T-helper 2 cell treated with Interferon-gamma antibody and Interleukin-4, amounts not matched to agents 5 μg/mL and 100 μg/mL, for 36 hours (primary cell): ENCODE measurements around the gene SLC10A2.

Source experiments
- DNase-seq: peaks from one replicate; pipeline ENCODE4 v3.0.0; 2021; ENCODE audit warnings: low spot score
- H3K27ac Mint-ChIP-seq: one replicate; pipeline ENCODE4 v1.8.0; 2021; ENCODE audit warnings: mild to moderate bottlenecking, mixed read lengths
- H3K27me3 Mint-ChIP-seq: one replicate; pipeline ENCODE4 v1.8.0; 2021; ENCODE audit warnings: low read depth, mixed read lengths
- H3K36me3 Mint-ChIP-seq: one replicate; pipeline ENCODE4 v1.8.0; 2021; ENCODE audit warnings: low read depth, mixed read lengths
- H3K4me1 Mint-ChIP-seq: one replicate; pipeline ENCODE4 v1.8.0; 2021; ENCODE audit warnings: low read depth, mixed read lengths
- H3K4me3 Mint-ChIP-seq: one replicate; pipeline ENCODE4 v1.8.0; 2022; ENCODE audit warnings: mild to moderate bottlenecking, moderate library complexity, mixed read lengths
- H3K9me3 Mint-ChIP-seq: one replicate; pipeline ENCODE4 v1.8.0; 2021; ENCODE audit warnings: mixed read lengths

Gene SLC10A2

DNA sequence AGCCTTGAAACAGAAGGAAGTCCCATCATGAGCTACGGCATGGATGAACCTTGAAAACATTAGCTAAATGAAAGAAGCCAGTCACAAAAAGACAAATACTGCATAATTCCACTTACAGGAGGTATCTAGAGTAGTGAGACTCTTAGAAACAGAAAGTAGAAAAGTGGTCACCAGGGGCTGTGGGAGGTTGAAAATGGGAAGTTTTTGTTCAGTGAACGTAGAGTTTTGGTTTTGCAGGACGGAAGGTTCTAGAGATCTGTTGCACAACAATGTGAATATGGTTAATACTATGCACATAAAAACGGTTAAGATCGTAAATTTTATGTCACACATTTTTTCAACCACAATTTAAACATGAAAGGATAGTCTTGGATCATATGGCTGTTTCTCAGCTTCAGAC is 11.9 kb upstream of the SLC10A2 start:
- no peak for DNase-seq
- no peaks in the 10 kb centered on the region for H3K4me1 Mint-ChIP-seq
- no peaks in the 10 kb centered on the region for H3K36me3 Mint-ChIP-seq
- H3K27me3 Mint-ChIP-seq, result no peaks in the 10 kb centered on the region
- H3K9me3 Mint-ChIP-seq, result no peaks in the 10 kb centered on the region
- no peak overlapping the region for H3K4me3 Mint-ChIP-seq
- H3K27ac Mint-ChIP-seq, result no peak overlapping the region

DNA sequence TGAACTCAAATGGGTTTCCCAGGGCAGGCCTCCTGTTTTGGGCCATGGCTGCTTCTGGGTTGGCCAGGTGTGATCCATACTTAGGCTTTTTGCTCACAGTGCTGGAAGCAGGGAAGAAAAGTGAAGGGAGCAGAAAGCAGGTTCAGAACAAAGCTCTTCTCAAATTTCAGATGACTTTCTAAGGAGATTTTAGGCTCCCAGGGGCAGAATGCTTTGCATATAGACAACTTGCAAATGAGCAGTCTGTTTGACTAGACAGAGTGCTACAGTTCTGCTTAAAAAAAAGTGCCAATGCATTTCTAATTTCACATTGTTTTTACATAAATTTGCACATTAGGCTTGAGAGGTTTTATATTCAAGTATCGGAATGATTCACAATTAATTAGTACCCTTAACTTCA is 2.6 kb upstream of the SLC10A2 start:
- H3K9me3 Mint-ChIP-seq, result no peaks in the 10 kb centered on the region
- no peaks in the 10 kb centered on the region for H3K36me3 Mint-ChIP-seq
- no peak overlapping the region for H3K4me3 Mint-ChIP-seq
- H3K4me1 Mint-ChIP-seq, result no peaks in the 10 kb centered on the region
- no peak for DNase-seq
- H3K27ac Mint-ChIP-seq, result no peak overlapping the region
- no peaks in the 10 kb centered on the region for H3K27me3 Mint-ChIP-seq

DNA sequence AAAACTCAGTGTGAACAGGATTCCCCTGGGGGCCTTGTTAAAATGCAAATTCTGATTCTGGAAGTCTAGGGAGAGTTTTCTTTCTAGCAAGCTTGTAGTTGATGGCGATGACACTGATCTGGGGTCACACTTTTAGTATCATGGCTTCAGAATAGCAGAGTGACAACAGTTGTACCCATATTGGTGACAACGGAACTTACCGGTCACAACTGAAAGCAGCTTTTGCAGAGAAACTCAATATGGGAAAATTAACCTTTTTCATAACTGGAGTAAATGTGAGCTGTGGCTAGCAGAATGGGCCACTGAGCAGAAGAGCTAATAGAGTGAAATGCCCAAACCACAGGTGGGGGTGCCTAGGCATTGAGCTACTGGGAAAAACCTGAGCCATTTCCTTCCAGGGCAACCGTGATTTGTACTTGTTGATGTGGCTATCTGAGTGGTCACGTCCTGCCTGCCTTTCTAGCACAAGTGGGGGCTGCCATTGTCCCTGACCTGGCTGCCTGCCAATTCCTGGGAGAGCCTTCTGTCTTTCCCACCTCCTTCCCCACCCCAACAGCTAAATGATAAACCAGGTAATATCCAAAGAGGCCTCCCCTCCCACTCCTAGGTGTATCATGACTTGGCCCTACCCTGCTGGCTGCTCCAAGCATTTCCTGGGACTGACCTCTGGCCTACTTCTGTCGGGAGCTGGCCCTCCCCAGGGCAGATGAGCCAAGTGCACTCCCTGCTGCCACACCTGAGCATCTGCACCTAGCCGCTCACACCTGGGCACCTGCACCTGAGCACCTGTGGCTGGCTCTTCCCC is 1.7 kb upstream of the SLC10A2 start:
- H3K4me3 Mint-ChIP-seq, result no peak overlapping the region
- no peaks in the 10 kb centered on the region for H3K27me3 Mint-ChIP-seq
- no peaks in the 10 kb centered on the region for H3K36me3 Mint-ChIP-seq
- H3K9me3 Mint-ChIP-seq, result no peaks in the 10 kb centered on the region
- DNase-seq, result no peak
- no peak overlapping the region for H3K27ac Mint-ChIP-seq
- no peaks in the 10 kb centered on the region for H3K4me1 Mint-ChIP-seq

- H3K4me3 Mint-ChIP-seq, result no peak overlapping the region
- H3K4me1 Mint-ChIP-seq, result no peaks in the 10 kb centered on the region
- H3K36me3 Mint-ChIP-seq, result no peaks in the 10 kb centered on the region
- no peak overlapping the region for H3K27ac Mint-ChIP-seq
- H3K27me3 Mint-ChIP-seq, result no peaks in the 10 kb centered on the region
- H3K9me3 Mint-ChIP-seq, result no peaks in the 10 kb centered on the region
- DNase-seq, result no peak
These were observed 646 bp upstream of the SLC10A2 start for GRCh38 chr13:103066781-103067345.

GRCh38 chr13:103063376-103063775 is 2.8 kb downstream of the SLC10A2 start:
- H3K27ac Mint-ChIP-seq, result no peak overlapping the region
- H3K4me3 Mint-ChIP-seq, result no peak overlapping the region
- H3K27me3 Mint-ChIP-seq, result no peaks in the 10 kb centered on the region
- no peak for DNase-seq
- no peaks in the 10 kb centered on the region for H3K36me3 Mint-ChIP-seq
- H3K9me3 Mint-ChIP-seq, result no peaks in the 10 kb centered on the region
- no peaks in the 10 kb centered on the region for H3K4me1 Mint-ChIP-seq

DNA sequence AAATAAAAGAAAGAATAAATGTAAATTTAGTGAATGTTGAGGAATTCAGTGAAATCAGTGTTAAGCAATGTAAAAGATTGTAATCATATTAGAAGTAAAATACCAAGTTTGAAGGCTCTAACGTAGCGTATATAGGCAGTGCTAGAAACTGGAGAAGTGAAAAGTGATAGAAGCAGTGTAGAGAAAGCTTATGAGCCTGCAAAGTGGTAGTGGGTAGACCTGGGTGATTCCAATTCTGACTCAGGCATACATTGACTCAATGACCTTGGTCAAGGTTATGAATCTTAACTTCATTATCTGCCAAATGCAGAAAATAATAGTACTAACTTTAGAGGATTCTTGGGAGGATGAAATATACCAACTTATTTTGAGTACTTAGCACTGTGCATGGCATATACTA is 4.1 kb downstream of the SLC10A2 start:
- Mint-ChIP-seq H3K4me1 (no peaks in the 10 kb centered on the region), H3K9me3 (no peaks in the 10 kb centered on the region), H3K4me3 (no peak overlapping the region), H3K27ac (no peak overlapping the region), H3K36me3 (no peaks in the 10 kb centered on the region), H3K27me3 (no peaks in the 10 kb centered on the region)
- DNase-seq, result no peak

DNA sequence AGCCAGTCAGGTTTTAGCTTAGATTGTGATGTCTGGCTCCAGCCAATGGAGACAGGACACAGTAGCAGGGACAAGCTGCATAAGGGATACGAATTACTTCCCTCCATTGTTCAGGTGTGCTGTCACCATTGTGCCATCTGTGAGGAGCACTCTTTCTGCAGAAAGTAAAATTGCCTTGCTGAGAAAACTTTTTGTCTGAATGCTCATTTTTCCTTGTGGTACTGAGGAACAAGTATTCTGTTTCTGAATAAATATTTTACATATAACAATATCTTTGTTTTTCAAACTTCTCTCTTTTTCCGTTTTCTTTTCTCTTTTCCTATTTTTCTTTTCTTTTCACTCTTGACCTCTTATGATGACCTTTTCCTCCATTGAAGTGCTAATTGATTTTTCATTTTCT is 10.2 kb downstream of the SLC10A2 start:
- no peaks in the 10 kb centered on the region for H3K36me3 Mint-ChIP-seq
- no peak overlapping the region for H3K4me3 Mint-ChIP-seq
- no peaks in the 10 kb centered on the region for H3K4me1 Mint-ChIP-seq
- no peaks in the 10 kb centered on the region for H3K27me3 Mint-ChIP-seq
- DNase-seq, result no peak
- H3K27ac Mint-ChIP-seq, result no peak overlapping the region
- H3K9me3 Mint-ChIP-seq, result peaks cover 19% of the 10 kb centered on the region

GRCh38 chr13:103055166-103055565 is 11.1 kb downstream of the SLC10A2 start:
- Mint-ChIP-seq H3K36me3 (no peaks in the 10 kb centered on the region), H3K9me3 (peaks cover 19% of the 10 kb centered on the region), H3K4me1 (no peaks in the 10 kb centered on the region), H3K27ac (no peak overlapping the region), H3K4me3 (no peak overlapping the region), H3K27me3 (no peaks in the 10 kb centered on the region)
- DNase-seq, result no peak

DNA sequence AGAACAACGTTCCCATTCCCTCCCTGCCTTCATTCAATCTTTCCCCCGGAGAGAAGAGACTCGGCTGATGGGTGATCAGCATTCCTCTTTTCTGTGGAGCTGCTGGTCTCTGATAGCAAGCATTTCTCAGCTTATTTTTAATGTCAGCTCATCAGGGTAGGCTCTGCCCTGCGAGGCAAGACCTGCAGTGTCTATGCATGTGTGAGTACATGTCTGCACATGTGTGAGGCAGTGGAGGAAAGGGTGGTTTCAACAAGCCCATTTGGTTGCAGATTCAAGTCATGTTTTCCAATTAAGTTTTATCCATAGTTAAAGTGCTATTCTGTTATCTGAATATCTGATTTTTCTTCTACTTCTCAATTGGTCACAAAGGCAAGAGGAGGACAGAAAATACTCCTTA is 19.5 kb downstream of the SLC10A2 start:
- H3K27me3 Mint-ChIP-seq, result no peaks in the 10 kb centered on the region
- no peak for DNase-seq
- H3K36me3 Mint-ChIP-seq, result no peaks in the 10 kb centered on the region
- no peak overlapping the region for H3K4me3 Mint-ChIP-seq
- no peak overlapping the region for H3K27ac Mint-ChIP-seq
- H3K9me3 Mint-ChIP-seq, result no peaks in the 10 kb centered on the region
- no peaks in the 10 kb centered on the region for H3K4me1 Mint-ChIP-seq

DNA sequence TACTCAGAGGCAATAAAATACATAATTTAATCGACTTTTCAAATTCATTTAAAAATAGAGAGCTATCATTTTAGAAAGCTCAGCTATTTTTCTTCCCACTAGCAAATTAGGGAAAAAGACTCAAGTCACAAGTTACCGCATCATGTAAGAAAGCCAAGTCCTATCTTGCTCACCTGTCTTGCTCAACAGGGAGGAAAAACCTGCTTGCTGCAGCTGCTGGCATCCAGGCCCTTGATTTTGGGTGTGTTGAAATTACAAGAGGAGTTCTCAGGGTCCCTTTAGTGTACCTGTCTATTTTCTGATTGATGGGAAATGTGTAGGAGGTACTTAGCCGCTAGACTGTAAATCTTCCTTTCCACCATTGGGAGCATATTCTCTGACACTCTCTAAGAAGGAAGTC is 22.2 kb downstream of the SLC10A2 start:
- no peak for DNase-seq
- no peaks in the 10 kb centered on the region for H3K9me3 Mint-ChIP-seq
- H3K27ac Mint-ChIP-seq, result no peak overlapping the region
- H3K27me3 Mint-ChIP-seq, result no peaks in the 10 kb centered on the region
- no peaks in the 10 kb centered on the region for H3K36me3 Mint-ChIP-seq
- no peak overlapping the region for H3K4me3 Mint-ChIP-seq
- no peaks in the 10 kb centered on the region for H3K4me1 Mint-ChIP-seq

DNA sequence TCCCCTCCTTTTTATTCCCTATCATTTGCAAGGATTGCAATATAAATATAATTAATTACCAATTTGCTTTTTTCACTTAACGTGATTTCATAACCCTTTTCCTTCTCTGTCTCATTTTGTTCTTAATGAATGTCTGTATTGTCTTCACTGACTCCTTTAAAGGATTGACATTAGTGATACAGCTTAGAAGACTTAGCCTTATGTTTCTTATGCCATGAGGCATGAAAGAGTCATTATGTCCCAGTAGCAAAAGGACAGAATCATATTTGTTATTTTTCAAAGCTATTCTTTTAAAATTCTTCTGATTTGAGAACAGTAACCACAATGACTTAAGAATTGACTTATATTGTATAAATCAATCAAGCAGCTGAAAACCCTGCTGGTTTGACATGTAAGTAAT is 26.2 kb downstream of the SLC10A2 start:
- Mint-ChIP-seq H3K36me3 (no peaks in the 10 kb centered on the region), H3K4me1 (no peaks in the 10 kb centered on the region), H3K9me3 (no peaks in the 10 kb centered on the region), H3K27me3 (no peaks in the 10 kb centered on the region), H3K27ac (no peak overlapping the region), H3K4me3 (no peak overlapping the region)
- no peak for DNase-seq

GRCh38 chr13:103039183-103039582 is 27.0 kb downstream of the SLC10A2 start:
- H3K27ac Mint-ChIP-seq, result no peak overlapping the region
- DNase-seq, result no peak
- no peaks in the 10 kb centered on the region for H3K36me3 Mint-ChIP-seq
- no peak overlapping the region for H3K4me3 Mint-ChIP-seq
- H3K9me3 Mint-ChIP-seq, result no peaks in the 10 kb centered on the region
- H3K4me1 Mint-ChIP-seq, result no peaks in the 10 kb centered on the region
- no peaks in the 10 kb centered on the region for H3K27me3 Mint-ChIP-seq

DNA sequence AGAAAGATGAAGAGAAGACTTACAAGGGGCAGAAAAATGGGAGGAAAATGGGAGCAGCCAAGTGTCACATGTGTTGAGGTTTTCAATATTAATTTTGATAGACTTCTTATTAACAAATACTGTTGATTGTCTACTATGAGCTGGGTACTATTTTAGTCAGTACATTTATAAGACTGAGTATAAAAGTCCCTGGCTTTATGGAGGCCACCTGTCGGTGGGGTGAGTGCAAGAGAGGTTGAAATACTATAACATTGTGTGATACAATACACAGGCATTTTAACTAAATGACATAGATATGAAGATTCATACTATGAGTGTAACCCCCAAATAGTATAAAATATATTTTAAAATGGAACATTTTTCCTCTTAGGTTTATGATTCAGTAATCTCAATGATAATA is 29.9 kb downstream of the SLC10A2 start:
- H3K27ac Mint-ChIP-seq, result no peak overlapping the region

GRCh38 chr13:103033999-103034398 is 32.2 kb downstream of the SLC10A2 start:
- no peak overlapping the region for H3K4me3 Mint-ChIP-seq
- no peaks in the 10 kb centered on the region for H3K4me1 Mint-ChIP-seq
- no peak overlapping the region for H3K27ac Mint-ChIP-seq
- H3K36me3 Mint-ChIP-seq, result no peaks in the 10 kb centered on the region
- no peak for DNase-seq
- H3K9me3 Mint-ChIP-seq, result no peaks in the 10 kb centered on the region
- no peaks in the 10 kb centered on the region for H3K27me3 Mint-ChIP-seq

More for the DNA sequence above, 29.9 kb downstream of the SLC10A2 start:
- Mint-ChIP-seq H3K36me3 (no peaks in the 10 kb centered on the region), H3K4me1 (no peaks in the 10 kb centered on the region), H3K4me3 (no peak overlapping the region), H3K27me3 (no peaks in the 10 kb centered on the region), H3K9me3 (no peaks in the 10 kb centered on the region)
- DNase-seq, result no peak
